Esophagus (tissue), 2 donors: ENCODE data around the gene TMTC3. TPM values are rescaled to one million over a fixed set of nuclear protein-coding genes. Genes with fewer than 3 reads are reported as not detected.

Experiments
- H3K27ac ChIP-seq, 2 donors: one replicate each; pipeline ENCODE4 v1.5.1; 2013; ENCODE audit warnings: low read depth in 2 of 2, mild to moderate bottlenecking in 2 of 2, inconsistent platforms in 1 of 2, low read length in 1 of 2, moderate library complexity in 1 of 2
- H3K27me3 ChIP-seq, 2 donors: one replicate each; pipeline ENCODE4 v1.6.1; 2013; ENCODE audit warnings: low read length in 2 of 2, control low read depth in 1 of 2, mild to moderate bottlenecking in 1 of 2; ENCODE audit not compliant: insufficient read depth in 2 of 2, control insufficient read depth in 1 of 2
- H3K36me3 ChIP-seq, 2 donors: one replicate each; pipeline ENCODE4 v1.6.1; 2013; ENCODE audit warnings: low read length in 1 of 2; ENCODE audit not compliant: control insufficient read depth in 2 of 2, insufficient read depth in 2 of 2
- H3K4me1 ChIP-seq, 2 donors: one replicate each; pipeline ENCODE4 v1.6.1; 2013; ENCODE audit warnings: low read length in 1 of 2; ENCODE audit not compliant: control insufficient read depth in 2 of 2, insufficient read depth in 2 of 2
- H3K4me3 ChIP-seq, 2 donors: one replicate each; pipeline ENCODE4 v1.5.1; 2013; ENCODE audit warnings: low read length in 2 of 2, mild to moderate bottlenecking in 2 of 2, low read depth in 1 of 2, moderate library complexity in 1 of 2
- H3K9me3 ChIP-seq, 2 donors: one replicate each; pipeline ENCODE4 v1.6.1; 2013; ENCODE audit warnings: mild to moderate bottlenecking in 2 of 2, low read depth in 1 of 2, low read length in 1 of 2, moderate library complexity in 1 of 2; ENCODE audit not compliant: control insufficient read depth in 2 of 2, insufficient read depth in 1 of 2
- WGBS, 2 donors: extraction: QIAGEN DNeasy Blood & Tissue Kit; methylation state at CpG; one replicate each; pipeline ENCODE4 v1.1.7; 2013; 5-methylcytosine and 5-hydroxymethylcytosine counted together
- polyA plus RNA-seq, 2 donors: library from polyadenylated mRNA; stranded (reverse); fragments of 200-250 nt; gene quantifications; one replicate each; pipeline ENCODE4 v1.2.3, GENCODE V29; 2013
- donor health status: healthy with polysubstance abuse.
- donor health status: Bipolar disorder and iron deficiency.

TMTC3 gene
- polyA plus RNA-seq, 2 donors = 3.8 to 4.0 TPM

DNA sequence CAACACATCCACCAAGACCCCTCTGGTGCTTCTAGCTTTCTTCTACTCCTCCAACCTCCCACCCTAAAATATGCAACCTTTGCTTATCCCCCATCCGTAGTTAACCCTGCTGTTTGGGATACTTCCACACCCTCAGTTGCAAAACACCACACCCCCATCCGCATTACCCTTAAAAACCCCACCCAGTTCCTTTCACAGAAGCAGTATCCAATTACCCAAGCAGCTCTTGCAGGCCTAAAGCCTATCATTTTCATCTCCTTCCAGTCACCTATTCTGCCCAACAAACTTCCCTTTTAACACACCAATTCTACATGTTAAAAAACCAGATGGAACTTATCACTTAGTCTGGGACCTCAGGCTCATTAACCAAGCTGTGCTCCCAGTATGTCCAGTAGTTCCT is 88.2 kb downstream of the TMTC3 start:
- WGBS, 2 donors = 88 to 90% methylated on average over 2 of the region's 2 CpGs
- H3K27ac ChIP-seq = no peak overlapping the region
- no peaks in the 10 kb centered on the region for H3K9me3 ChIP-seq
- H3K4me3 ChIP-seq = no peak overlapping the region
- no peaks in the 10 kb centered on the region for H3K27me3 ChIP-seq
- no peaks in the 10 kb centered on the region for H3K4me1 ChIP-seq
- no peaks in the 10 kb centered on the region for H3K36me3 ChIP-seq

DNA sequence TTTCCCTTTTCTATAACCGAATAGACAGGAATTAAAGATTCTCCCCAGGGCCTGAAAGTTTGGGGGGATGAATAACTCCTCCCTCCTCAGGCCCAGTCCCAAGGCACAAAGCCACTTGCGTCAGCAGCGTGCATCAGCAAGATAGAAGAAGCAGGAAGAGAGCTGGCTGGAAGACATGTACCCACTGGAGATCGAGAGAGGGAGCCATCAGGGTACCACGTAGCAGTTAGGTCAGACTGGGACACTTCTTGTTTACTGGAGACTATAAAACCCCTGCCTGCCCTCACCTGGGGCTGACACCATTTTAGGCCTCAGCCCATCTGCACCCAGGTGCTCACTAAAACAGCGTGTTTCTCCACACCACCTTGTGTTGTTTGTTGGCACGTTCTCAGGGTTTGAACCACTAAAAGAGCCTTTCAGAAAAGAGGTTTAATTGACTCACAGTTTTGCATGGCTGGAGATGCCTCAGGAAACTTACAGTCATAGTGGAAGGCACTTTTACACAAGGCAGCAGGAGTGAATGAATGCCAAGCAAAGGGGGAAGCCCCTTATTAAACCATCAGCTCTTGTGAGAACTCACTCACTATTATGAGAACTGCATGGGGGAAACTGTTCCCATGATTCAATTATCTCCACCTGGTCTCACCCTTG is 93.2 kb downstream of the TMTC3 start:
- 87 to 89% methylated on average over 7 of the region's 7 CpGs for WGBS, 2 donors
- Histone ChIP-seq H3K4me3 (no peak overlapping the region), H3K9me3 (no peaks in the 10 kb centered on the region), H3K27ac (no peak overlapping the region), H3K36me3 (no peaks in the 10 kb centered on the region), H3K27me3 (no peaks in the 10 kb centered on the region), H3K4me1 (no peaks in the 10 kb centered on the region)

DNA sequence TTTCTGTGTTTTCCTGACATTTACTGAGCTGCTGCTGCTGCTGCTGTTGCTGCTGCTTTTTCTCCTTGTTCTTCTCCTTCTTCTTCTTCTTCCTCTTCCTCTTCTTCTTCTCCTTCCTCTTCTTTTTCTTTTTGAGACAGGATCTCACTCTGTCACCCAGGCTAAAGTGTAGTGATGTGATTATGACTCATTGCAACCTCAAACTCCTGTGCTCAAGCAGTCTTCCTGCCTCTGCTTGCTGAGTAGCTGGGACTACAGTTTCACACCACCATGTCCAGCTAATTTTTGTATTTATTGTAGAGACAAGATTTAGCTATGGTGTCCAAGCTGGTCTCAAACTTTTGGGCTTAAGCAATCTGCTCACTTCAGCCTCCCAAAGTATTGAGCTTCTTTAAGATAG is 95.8 kb downstream of the TMTC3 start:
- Histone ChIP-seq H3K4me1 (no peaks in the 10 kb centered on the region), H3K4me3 (no peak overlapping the region), H3K27me3 (no peaks in the 10 kb centered on the region), H3K9me3 (no peaks in the 10 kb centered on the region), H3K36me3 (no peaks in the 10 kb centered on the region), H3K27ac (no peak overlapping the region)

DNA sequence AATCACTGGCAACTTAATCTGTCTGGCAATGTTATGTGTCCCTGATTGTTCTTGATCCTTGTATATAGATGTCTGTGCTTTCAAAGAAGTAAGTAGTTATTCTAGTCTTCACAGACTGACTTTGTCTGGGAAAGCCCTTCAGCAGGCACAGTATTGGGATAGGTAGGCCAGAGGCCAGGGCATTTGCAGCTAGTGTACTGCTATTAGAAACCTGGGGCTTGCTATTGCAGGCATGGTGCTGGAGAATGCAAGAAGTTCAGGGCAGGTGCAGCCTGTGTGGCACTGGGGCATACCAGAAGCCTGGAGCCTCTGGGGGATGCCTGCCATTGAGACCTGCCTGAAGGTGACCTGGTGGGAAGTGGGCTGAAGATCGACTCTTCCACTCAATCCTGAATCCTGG is 96.3 kb downstream of the TMTC3 start:
- Histone ChIP-seq H3K4me1 (no peaks in the 10 kb centered on the region), H3K27ac (no peak overlapping the region), H3K9me3 (no peaks in the 10 kb centered on the region), H3K36me3 (no peaks in the 10 kb centered on the region), H3K27me3 (no peaks in the 10 kb centered on the region), H3K4me3 (no peak overlapping the region)
- whole genome bisulfite sequencing, 2 donors = 89 to 96% methylated on average over 1 of the region's 1 CpG

DNA sequence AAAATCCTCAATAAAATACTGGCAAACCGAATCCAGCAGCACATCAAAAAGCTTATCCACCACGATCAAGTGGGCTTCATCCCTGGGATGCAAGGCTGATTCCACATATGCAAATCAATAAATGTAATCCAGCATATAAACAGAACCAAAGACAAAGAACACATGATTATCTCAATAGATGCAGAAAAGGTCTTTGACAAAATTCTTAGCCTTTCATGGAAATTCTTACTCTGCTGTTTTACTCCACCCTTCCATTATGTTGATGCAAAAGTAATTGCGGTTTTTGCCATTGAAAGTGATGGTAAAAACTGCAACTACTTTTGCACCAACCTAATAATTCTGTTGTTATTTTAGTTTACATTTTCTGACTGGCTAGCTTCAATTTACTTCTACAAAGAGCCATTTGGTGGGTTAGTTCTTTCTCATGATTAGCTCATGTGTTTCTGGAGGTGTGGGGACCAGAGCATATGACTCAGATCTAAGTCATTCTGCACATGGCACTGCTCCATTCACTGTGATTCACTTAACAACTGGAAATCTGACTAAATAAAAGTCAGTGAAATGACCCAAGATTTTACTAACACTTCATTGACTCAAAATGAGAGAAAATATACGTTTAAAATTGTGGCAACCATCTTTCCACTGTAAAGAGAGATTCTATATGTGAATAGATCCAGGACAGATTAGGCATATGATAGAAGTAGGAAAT is 99.9 kb downstream of the TMTC3 start:
- H3K27ac ChIP-seq = no peak overlapping the region
- WGBS, 2 donors = 80 to 84% methylated on average over 4 of the region's 4 CpGs
- no peaks in the 10 kb centered on the region for H3K27me3 ChIP-seq

DNA sequence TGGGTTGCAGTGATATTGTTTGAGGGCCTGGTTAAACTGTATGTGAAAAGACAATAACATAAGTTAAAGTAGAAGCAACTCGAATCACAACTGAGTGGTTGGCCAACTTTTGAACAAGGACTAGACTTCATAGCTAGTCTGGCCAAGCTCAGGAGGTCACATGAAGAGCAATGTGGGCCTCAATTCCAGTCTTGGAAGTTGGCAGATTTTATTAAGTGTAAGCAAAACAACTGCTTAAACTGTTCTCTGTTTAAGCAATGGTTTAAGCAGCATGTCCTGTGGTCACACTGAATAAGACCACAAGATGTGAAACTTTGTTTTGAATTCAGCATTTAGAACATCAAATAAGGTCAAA is 100.4 kb downstream of the TMTC3 start:
- H3K4me3 ChIP-seq = no peak overlapping the region
- no peaks in the 10 kb centered on the region for H3K4me1 ChIP-seq
- WGBS, 2 donors = 23 to 33% methylated on average over 1 of the region's 1 CpG
- H3K27ac ChIP-seq = no peak overlapping the region
- H3K36me3 ChIP-seq = no peaks in the 10 kb centered on the region
- no peaks in the 10 kb centered on the region for H3K9me3 ChIP-seq
- H3K27me3 ChIP-seq = no peaks in the 10 kb centered on the region

More for the DNA sequence above, 99.9 kb downstream of the TMTC3 start:
- Histone ChIP-seq H3K4me3 (no peak overlapping the region), H3K4me1 (no peaks in the 10 kb centered on the region), H3K36me3 (no peaks in the 10 kb centered on the region), H3K9me3 (no peaks in the 10 kb centered on the region)

DNA sequence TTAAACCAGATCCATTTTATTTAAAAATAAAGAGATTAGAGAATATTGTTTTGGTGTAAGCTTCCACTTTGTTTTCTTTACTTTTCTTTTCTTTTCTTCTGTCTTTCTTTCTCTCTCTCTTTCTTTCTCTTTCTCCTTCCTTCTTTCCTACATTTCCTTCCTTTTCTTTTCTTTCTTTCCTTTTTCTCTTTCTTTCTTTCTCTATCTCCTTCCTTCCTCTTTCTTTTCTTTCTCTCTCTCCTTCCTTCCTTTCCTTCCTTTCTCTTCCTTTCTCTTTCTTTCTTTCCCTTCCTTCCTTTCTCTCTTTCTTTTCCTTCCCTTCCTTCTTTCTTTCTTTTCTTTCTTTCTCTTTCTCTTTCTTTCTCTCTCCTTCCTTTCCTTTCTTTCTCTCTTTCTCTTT is 100.8 kb downstream of the TMTC3 start:
- no peaks in the 10 kb centered on the region for H3K27me3 ChIP-seq
- no peaks in the 10 kb centered on the region for H3K4me1 ChIP-seq
- H3K36me3 ChIP-seq = no peaks in the 10 kb centered on the region
- no peak overlapping the region for H3K4me3 ChIP-seq
- H3K27ac ChIP-seq = no peak overlapping the region
- no peaks in the 10 kb centered on the region for H3K9me3 ChIP-seq

DNA sequence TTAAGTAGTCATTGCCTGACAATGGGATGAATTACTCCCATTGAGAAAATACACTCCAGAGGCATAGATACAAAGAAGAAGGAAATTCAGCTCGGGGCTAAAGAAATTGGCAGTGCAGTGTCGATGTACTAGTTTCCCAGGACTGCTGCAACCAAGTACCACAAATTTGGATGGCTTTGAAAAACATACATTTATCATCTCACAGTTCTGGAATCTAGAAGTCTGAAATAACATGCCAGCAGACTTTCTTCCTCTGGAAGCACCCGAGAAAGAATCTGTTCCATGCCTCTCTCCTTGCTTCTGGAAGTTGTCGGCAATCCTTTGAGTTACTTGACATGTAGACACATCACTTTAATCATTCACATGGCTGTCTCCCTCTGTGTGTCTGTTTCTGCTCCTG is 101.9 kb downstream of the TMTC3 start:
- H3K9me3 ChIP-seq = no peaks in the 10 kb centered on the region
- no peak overlapping the region for H3K27ac ChIP-seq
- H3K4me1 ChIP-seq = no peaks in the 10 kb centered on the region
- no peaks in the 10 kb centered on the region for H3K36me3 ChIP-seq
- no peaks in the 10 kb centered on the region for H3K27me3 ChIP-seq
- no peak overlapping the region for H3K4me3 ChIP-seq
- WGBS, 2 donors = 32 to 48% methylated on average over 4 of the region's 4 CpGs

DNA sequence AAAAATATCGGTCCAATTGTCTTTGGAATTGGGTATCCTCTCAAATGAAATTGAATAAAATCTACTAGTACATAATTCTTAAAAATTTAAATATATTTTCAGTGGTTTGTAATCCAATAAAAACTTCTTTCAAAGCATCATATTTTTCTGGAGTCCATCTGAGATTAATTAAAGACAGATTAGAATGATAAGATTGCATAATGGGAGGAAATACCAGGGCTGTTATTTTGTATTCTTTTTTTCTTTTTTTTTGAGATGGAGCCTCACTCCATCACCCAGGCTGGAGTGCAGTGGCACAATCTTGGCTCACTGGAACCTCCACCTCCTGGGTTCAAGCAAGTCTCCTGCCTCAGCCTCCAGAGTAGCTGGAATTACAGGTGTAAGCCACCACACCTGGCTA is 103.8 kb downstream of the TMTC3 start:
- Histone ChIP-seq H3K36me3 (no peaks in the 10 kb centered on the region), H3K4me1 (no peaks in the 10 kb centered on the region), H3K4me3 (no peak overlapping the region), H3K27ac (no peak overlapping the region), H3K9me3 (no peaks in the 10 kb centered on the region), H3K27me3 (no peaks in the 10 kb centered on the region)
- 86 to 89% methylated on average over 1 of the region's 1 CpG for WGBS, 2 donors

DNA sequence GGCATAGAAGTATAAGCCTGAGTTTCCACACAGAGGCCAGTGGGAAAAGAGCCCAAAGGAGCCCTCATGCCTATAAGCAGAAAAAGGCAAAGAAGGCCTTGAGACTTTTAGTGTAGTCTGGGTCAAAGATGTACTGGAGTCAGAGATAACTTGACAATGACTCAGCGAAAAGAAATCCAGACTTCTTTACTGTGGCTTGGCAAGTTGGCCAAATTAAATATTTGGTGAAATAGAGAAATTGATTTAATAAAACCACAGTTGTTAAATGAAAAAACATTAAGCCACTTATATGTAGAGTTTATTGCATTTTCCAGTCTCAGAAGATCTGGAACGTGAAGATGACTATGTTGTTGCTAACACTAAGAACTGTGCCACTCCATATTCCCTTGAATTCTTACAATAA is 105.1 kb downstream of the TMTC3 start:
- Histone ChIP-seq H3K36me3 (no peaks in the 10 kb centered on the region), H3K4me1 (no peaks in the 10 kb centered on the region), H3K4me3 (no peak overlapping the region), H3K9me3 (no peaks in the 10 kb centered on the region), H3K27ac (no peak overlapping the region), H3K27me3 (no peaks in the 10 kb centered on the region)
- 45 to 57% methylated on average over 2 of the region's 2 CpGs for WGBS, 2 donors
